Activated T-cell treated with anti-CD3 and anti-CD28 coated beads, Interleukin-2, amount 50 U/mL, for 4 hours (primary cell): ENCODE results near the gene MBD5. TPM values are rescaled to one million over a fixed set of nuclear protein-coding genes. Genes with fewer than 3 reads are reported as not detected.

ENCODE experiments used
- ATAC-seq, 2 donors: fragments of 200-7000 bp; cut with Tn5 transposase; one replicate each; pipeline ENCODE4 v1.10.0; 2021
- DNase-seq: peaks from one replicate; pipeline ENCODE4 v3.0.0-alpha.2; 2020
- H3K27me3 Mint-ChIP-seq: one replicate; pipeline ENCODE4 v1.8.0; 2021; ENCODE audit warnings: low read depth, mixed read lengths
- H3K36me3 Mint-ChIP-seq: one replicate; pipeline ENCODE4 v1.8.0; 2022; ENCODE audit warnings: mixed read lengths; ENCODE audit not compliant: insufficient read depth
- H3K4me1 Mint-ChIP-seq: one replicate; pipeline ENCODE4 v1.8.0; 2021; ENCODE audit warnings: low read depth, mixed read lengths
- H3K4me3 Mint-ChIP-seq: one replicate; pipeline ENCODE4 v1.8.0; 2021; ENCODE audit warnings: mild to moderate bottlenecking, moderate library complexity, mixed read lengths
- H3K9me3 Mint-ChIP-seq: one replicate; pipeline ENCODE4 v1.8.0; 2021; ENCODE audit warnings: mixed read lengths
- total RNA-seq, 3 donors: library from RNA; stranded (reverse); gene quantifications; one replicate each; pipeline ENCODE4 v1.2.1, GENCODE V29; 2021

The MBD5 gene
- total RNA-seq, 3 donors from 2014 or later, result 8.1 to 8.9 (median 8.2) TPM

GRCh38 chr2:148362144-148362796 is 341.4 kb downstream of the MBD5 start:
- peaks cover 13% of the 10 kb centered on the region for H3K9me3 Mint-ChIP-seq
- peaks cover 25% of the 10 kb centered on the region for H3K36me3 Mint-ChIP-seq
- H3K27me3 Mint-ChIP-seq, result no peaks in the 10 kb centered on the region
- DNase-seq (no peak), ATAC-seq (no peak)
- H3K4me1 Mint-ChIP-seq, result no peaks in the 10 kb centered on the region
- no peak overlapping the region for H3K4me3 Mint-ChIP-seq

GRCh38 chr2:148375214-148375613 is 354.3 kb downstream of the MBD5 start:
- Mint-ChIP-seq H3K4me1 (no peaks in the 10 kb centered on the region), H3K4me3 (no peak overlapping the region), H3K36me3 (peaks cover 4% of the 10 kb centered on the region), H3K9me3 (no peaks in the 10 kb centered on the region), H3K27me3 (no peaks in the 10 kb centered on the region)
- ATAC-seq (no peak), DNase-seq (no peak)

- H3K4me1 Mint-ChIP-seq, result no peaks in the 10 kb centered on the region
- peaks cover 6% of the 10 kb centered on the region for H3K36me3 Mint-ChIP-seq
- ATAC-seq (no peak), DNase-seq (no peak)
- no peak overlapping the region for H3K4me3 Mint-ChIP-seq
- H3K27me3 Mint-ChIP-seq, result no peaks in the 10 kb centered on the region
- H3K9me3 Mint-ChIP-seq, result peaks cover 5% of the 10 kb centered on the region
These were observed 370.4 kb downstream of the MBD5 start for GRCh38 chr2:148391324-148391723.

GRCh38 chr2:148402786-148403185 is 381.9 kb downstream of the MBD5 start:
- peaks cover 8% of the 10 kb centered on the region for H3K4me1 Mint-ChIP-seq
- peaks cover 18% of the 10 kb centered on the region for H3K36me3 Mint-ChIP-seq
- no peak overlapping the region for H3K4me3 Mint-ChIP-seq
- no peak for ATAC-seq
- DNase-seq, result no peak
- H3K9me3 Mint-ChIP-seq, result no peaks in the 10 kb centered on the region
- H3K27me3 Mint-ChIP-seq, result no peaks in the 10 kb centered on the region

- Mint-ChIP-seq H3K36me3 (peaks cover 19% of the 10 kb centered on the region), H3K4me1 (peaks cover 3% of the 10 kb centered on the region), H3K9me3 (peaks cover 28% of the 10 kb centered on the region), H3K4me3 (no peak overlapping the region), H3K27me3 (no peaks in the 10 kb centered on the region)
- DNase-seq, result no peak
- no peak for ATAC-seq
These were observed 390.0 kb downstream of the MBD5 start for GRCh38 chr2:148410899-148411298.

GRCh38 chr2:148416248-148416647 is 395.4 kb downstream of the MBD5 start:
- no peak overlapping the region for H3K4me3 Mint-ChIP-seq
- H3K27me3 Mint-ChIP-seq, result no peaks in the 10 kb centered on the region
- peaks cover 19% of the 10 kb centered on the region for H3K36me3 Mint-ChIP-seq
- no peaks in the 10 kb centered on the region for H3K4me1 Mint-ChIP-seq
- peaks cover 25% of the 10 kb centered on the region for H3K9me3 Mint-ChIP-seq
- ATAC-seq, result no peak
- DNase-seq, result no peak

- ATAC-seq, result no peak
- H3K36me3 Mint-ChIP-seq, result peaks cover 5% of the 10 kb centered on the region
- peaks cover 3% of the 10 kb centered on the region for H3K4me1 Mint-ChIP-seq
- no peaks in the 10 kb centered on the region for H3K27me3 Mint-ChIP-seq
- no peak for DNase-seq
- no peaks in the 10 kb centered on the region for H3K9me3 Mint-ChIP-seq
- no peak overlapping the region for H3K4me3 Mint-ChIP-seq
These were observed 409.2 kb downstream of the MBD5 start for GRCh38 chr2:148430101-148430500.

GRCh38 chr2:148447877-148448276 is 427.0 kb downstream of the MBD5 start:
- no peaks in the 10 kb centered on the region for H3K4me1 Mint-ChIP-seq

GRCh38 chr2:148450531-148450930 is 429.6 kb downstream of the MBD5 start:
- Mint-ChIP-seq H3K9me3 (no peaks in the 10 kb centered on the region), H3K27me3 (no peaks in the 10 kb centered on the region), H3K4me3 (no peak overlapping the region), H3K4me1 (no peaks in the 10 kb centered on the region), H3K36me3 (peaks cover 3% of the 10 kb centered on the region)
- no peak for DNase-seq
- no peak for ATAC-seq

More at GRCh38 chr2:148447877-148448276, 427.0 kb downstream of the MBD5 start:
- no peak overlapping the region for H3K4me3 Mint-ChIP-seq
- DNase-seq (no peak), ATAC-seq (no peak)
- H3K9me3 Mint-ChIP-seq, result no peaks in the 10 kb centered on the region
- H3K36me3 Mint-ChIP-seq, result peaks cover 10% of the 10 kb centered on the region
- no peaks in the 10 kb centered on the region for H3K27me3 Mint-ChIP-seq

- H3K36me3 Mint-ChIP-seq, result peaks cover 3% of the 10 kb centered on the region
- H3K4me1 Mint-ChIP-seq, result no peaks in the 10 kb centered on the region
- no peak for ATAC-seq
- H3K9me3 Mint-ChIP-seq, result no peaks in the 10 kb centered on the region
- DNase-seq, result no peak
- no peaks in the 10 kb centered on the region for H3K27me3 Mint-ChIP-seq
- H3K4me3 Mint-ChIP-seq, result no peak overlapping the region
These were observed 430.2 kb downstream of the MBD5 start for GRCh38 chr2:148451046-148451445.

- no peak overlapping the region for H3K4me3 Mint-ChIP-seq
- H3K27me3 Mint-ChIP-seq, result no peaks in the 10 kb centered on the region
- peaks cover 9% of the 10 kb centered on the region for H3K36me3 Mint-ChIP-seq
These were observed 434.9 kb downstream of the MBD5 start for GRCh38 chr2:148455791-148456190.

GRCh38 chr2:148458171-148458570 is 437.3 kb downstream of the MBD5 start:
- no peaks in the 10 kb centered on the region for H3K9me3 Mint-ChIP-seq
- no peaks in the 10 kb centered on the region for H3K4me1 Mint-ChIP-seq
- DNase-seq (no peak), ATAC-seq (no peak)
- peaks cover 9% of the 10 kb centered on the region for H3K36me3 Mint-ChIP-seq
- no peak overlapping the region for H3K4me3 Mint-ChIP-seq
- no peaks in the 10 kb centered on the region for H3K27me3 Mint-ChIP-seq

More at GRCh38 chr2:148455791-148456190, 434.9 kb downstream of the MBD5 start:
- Mint-ChIP-seq H3K9me3 (no peaks in the 10 kb centered on the region), H3K4me1 (no peaks in the 10 kb centered on the region)
- ATAC-seq (no peak), DNase-seq (no peak)

- Mint-ChIP-seq H3K36me3 (peaks cover 13% of the 10 kb centered on the region), H3K9me3 (no peaks in the 10 kb centered on the region), H3K4me1 (no peaks in the 10 kb centered on the region), H3K4me3 (no peak overlapping the region), H3K27me3 (no peaks in the 10 kb centered on the region)
- no peak for ATAC-seq
- no peak for DNase-seq
These were observed 438.5 kb downstream of the MBD5 start for GRCh38 chr2:148459377-148459778.

GRCh38 chr2:148461876-148462275 is 441.0 kb downstream of the MBD5 start:
- Mint-ChIP-seq H3K4me1 (no peaks in the 10 kb centered on the region), H3K36me3 (peaks cover 19% of the 10 kb centered on the region), H3K27me3 (no peaks in the 10 kb centered on the region), H3K4me3 (no peak overlapping the region), H3K9me3 (no peaks in the 10 kb centered on the region)
- no peak for DNase-seq
- ATAC-seq, result no peak

GRCh38 chr2:148475626-148476025 is 454.7 kb downstream of the MBD5 start:
- no peaks in the 10 kb centered on the region for H3K27me3 Mint-ChIP-seq
- no peak for ATAC-seq
- H3K36me3 Mint-ChIP-seq, result peaks cover 2% of the 10 kb centered on the region
- H3K4me1 Mint-ChIP-seq, result no peaks in the 10 kb centered on the region
- no peaks in the 10 kb centered on the region for H3K9me3 Mint-ChIP-seq
- no peak for DNase-seq
- H3K4me3 Mint-ChIP-seq, result no peak overlapping the region
